NCI-H226 (cell line): ENCODE data around the gene TMPRSS12.
A peak's percentile ranks its signal among the peaks of the same experiment; 100 is the strongest.
"Not testable (repeated sequence)": the region's sequence is repeated elsewhere in the genome, so short reads cannot be mapped to it uniquely, and the experiment has no call there.

ENCODE experiments used
- DNase-seq: peaks from one replicate; pipeline ENCODE4 v3.0.0-alpha.2; 2015

The TMPRSS12 gene

GRCh38 chr12:50859621-50860310 is 17.0 kb downstream of the TMPRSS12 start:
- DNase-seq = no peak

- peak; percentile 68 for DNase-seq
These were observed 19.6 kb downstream of the TMPRSS12 start for GRCh38 chr12:50862316-50862715.

- no peak for DNase-seq
These were observed 22.5 kb downstream of the TMPRSS12 start for GRCh38 chr12:50865266-50865665.

- DNase-seq = not testable (repeated sequence)
These were observed 26.2 kb downstream of the TMPRSS12 start for GRCh38 chr12:50868881-50869280.

- no peak for DNase-seq
These were observed 39.8 kb downstream of the TMPRSS12 start for GRCh38 chr12:50882563-50882962.

GRCh38 chr12:50887191-50887590 is 44.5 kb downstream of the TMPRSS12 start:
- no peak for DNase-seq

GRCh38 chr12:50888666-50889065 is 45.9 kb downstream of the TMPRSS12 start:
- no peak for DNase-seq

- DNase-seq = no peak
These were observed 51.5 kb downstream of the TMPRSS12 start for GRCh38 chr12:50894241-50894640.

GRCh38 chr12:50901685-50902113 is 59.0 kb downstream of the TMPRSS12 start:
- DNase-seq = no peak

GRCh38 chr12:50908479-50908878 is 65.8 kb downstream of the TMPRSS12 start:
- not testable (repeated sequence) for DNase-seq

- DNase-seq = not testable (repeated sequence)
These were observed 69.6 kb downstream of the TMPRSS12 start for GRCh38 chr12:50912361-50912760.

GRCh38 chr12:50913224-50913623 is 70.5 kb downstream of the TMPRSS12 start:
- DNase-seq = no peak

- DNase-seq = no peak
These were observed 72.3 kb downstream of the TMPRSS12 start for GRCh38 chr12:50914872-50915484.

- DNase-seq = no peak
These were observed 73.6 kb downstream of the TMPRSS12 start for GRCh38 chr12:50916292-50916691.

- no peak for DNase-seq
These were observed 76.0 kb downstream of the TMPRSS12 start for GRCh38 chr12:50918584-50919316.

- peak; percentile 40 for DNase-seq
These were observed 80.1 kb downstream of the TMPRSS12 start for GRCh38 chr12:50922820-50923219.

GRCh38 chr12:50923361-50924130 is 80.8 kb downstream of the TMPRSS12 start:
- no peak for DNase-seq

GRCh38 chr12:50924131-50924438 is 81.4 kb downstream of the TMPRSS12 start:
- DNase-seq = no peak

- DNase-seq = peak; percentile 33
These were observed 82.0 kb downstream of the TMPRSS12 start for GRCh38 chr12:50924439-50925341.

GRCh38 chr12:50925342-50925651 is 82.6 kb downstream of the TMPRSS12 start:
- no peak for DNase-seq

- no peak for DNase-seq
These were observed 83.2 kb downstream of the TMPRSS12 start for GRCh38 chr12:50925920-50926319.

GRCh38 chr12:50926415-50926814 is 83.7 kb downstream of the TMPRSS12 start:
- DNase-seq = no peak
